ENCODE results near the gene MAST1. TPM values are rescaled to one million over a fixed set of nuclear protein-coding genes. Genes with fewer than 3 reads are reported as not detected.
"Not testable (repeated sequence)": the region's sequence is repeated elsewhere in the genome, so short reads cannot be mapped to it uniquely, and the experiment has no call there.

MAST1 gene
- total and polyA plus RNA-seq, 9 donors: 0.09 to 0.90 (median 0.61) TPM

DNA sequence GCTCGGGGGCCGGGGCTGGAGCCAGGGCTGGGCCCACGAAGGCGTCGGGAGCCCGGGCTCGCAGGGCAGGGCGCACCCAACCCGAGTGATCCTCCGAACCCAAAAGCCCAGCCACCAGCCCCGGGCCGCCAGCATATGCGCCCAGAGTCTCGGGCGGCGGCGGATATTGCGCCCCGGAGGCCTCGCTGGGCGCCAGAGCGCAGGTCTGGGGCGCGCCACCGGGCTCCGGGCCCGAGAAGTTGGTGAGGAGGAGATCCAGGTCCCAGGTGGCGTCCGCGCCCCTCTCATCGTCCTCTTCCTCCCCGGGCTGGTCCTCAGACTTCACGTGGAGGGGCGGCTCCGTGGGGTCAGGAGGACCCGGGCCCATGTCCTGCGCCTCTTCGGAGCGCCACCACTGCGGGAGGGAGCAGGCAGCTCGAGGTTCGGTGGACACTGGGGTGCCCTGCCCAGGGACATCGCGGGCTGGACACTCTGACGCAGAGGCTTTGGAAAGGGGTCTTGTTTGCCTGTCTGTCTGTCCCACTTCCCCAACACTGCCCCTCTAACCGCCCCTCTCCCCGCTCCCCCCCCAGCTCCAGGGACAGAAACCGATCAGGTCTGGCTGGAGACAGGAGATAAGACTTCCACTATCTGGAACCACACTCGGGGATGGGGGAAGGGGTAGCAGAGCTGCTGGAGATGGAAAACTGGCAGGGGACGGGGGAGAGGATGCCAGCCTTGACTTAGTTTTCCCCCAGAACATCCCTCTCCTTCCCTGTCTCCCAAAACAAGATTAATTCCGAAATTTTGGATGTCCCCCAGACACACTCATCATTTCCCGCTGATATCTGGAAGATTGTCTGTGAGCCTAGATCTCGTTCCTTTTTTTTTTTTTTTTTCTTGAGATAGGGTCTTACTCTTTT lies 47.7 kb downstream of the MAST1 start:
- under 1% methylated on average over 37 of the region's 53 CpGs for WGBS (ENCODE audit: insufficient coverage)
- DNase-seq: no peak
- peaks cover 54% of the 10 kb centered on the region for H3K27me3 ChIP-seq (ENCODE audit: control insufficient read depth, insufficient read depth, low read length)
- H3K9me3 ChIP-seq (replicated peaks; ENCODE audit: control insufficient read depth, low read depth, low read length): peaks cover 5% of the 10 kb centered on the region
- H3K36me3 ChIP-seq (ENCODE audit: control insufficient read depth, insufficient read depth, low read length): no peaks in the 10 kb centered on the region
- H3K27ac ChIP-seq (ENCODE audit: low read length): no peak overlapping the region
- H3K4me3 ChIP-seq (ENCODE audit: low read length): no peak overlapping the region
- peaks cover 26% of the 10 kb centered on the region for H3K4me1 ChIP-seq (ENCODE audit: control insufficient read depth, insufficient read depth, low read length)

DNA sequence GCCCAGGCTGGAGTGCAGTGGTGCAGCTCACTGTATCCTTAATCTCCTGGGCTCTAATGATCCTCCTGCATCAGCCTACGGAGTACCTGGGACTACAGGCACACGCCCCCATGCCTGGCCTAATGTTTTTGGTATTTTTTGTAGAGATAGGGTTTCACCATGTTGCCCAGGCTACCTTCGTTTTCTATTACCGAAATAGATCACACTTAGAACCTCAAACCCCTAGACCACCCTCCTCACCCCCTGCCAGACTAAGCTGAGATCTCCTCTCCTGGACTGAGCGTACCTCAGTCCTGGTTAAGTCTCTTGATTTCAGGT lies 48.3 kb downstream of the MAST1 start:
- DNase-seq: no peak
- Histone ChIP-seq H3K4me1 (ENCODE audit: control insufficient read depth, insufficient read depth, low read length) (peaks cover 24% of the 10 kb centered on the region), H3K9me3 (replicated peaks; ENCODE audit: control insufficient read depth, low read depth, low read length) (peaks cover 5% of the 10 kb centered on the region), H3K27ac (ENCODE audit: low read length) (no peak overlapping the region), H3K36me3 (ENCODE audit: control insufficient read depth, insufficient read depth, low read length) (no peaks in the 10 kb centered on the region), H3K4me3 (ENCODE audit: low read length) (no peak overlapping the region), H3K27me3 (ENCODE audit: control insufficient read depth, insufficient read depth, low read length) (peaks cover 52% of the 10 kb centered on the region)
- WGBS (ENCODE audit: insufficient coverage): 100% methylated on average over 1 of the region's 5 CpGs

DNA sequence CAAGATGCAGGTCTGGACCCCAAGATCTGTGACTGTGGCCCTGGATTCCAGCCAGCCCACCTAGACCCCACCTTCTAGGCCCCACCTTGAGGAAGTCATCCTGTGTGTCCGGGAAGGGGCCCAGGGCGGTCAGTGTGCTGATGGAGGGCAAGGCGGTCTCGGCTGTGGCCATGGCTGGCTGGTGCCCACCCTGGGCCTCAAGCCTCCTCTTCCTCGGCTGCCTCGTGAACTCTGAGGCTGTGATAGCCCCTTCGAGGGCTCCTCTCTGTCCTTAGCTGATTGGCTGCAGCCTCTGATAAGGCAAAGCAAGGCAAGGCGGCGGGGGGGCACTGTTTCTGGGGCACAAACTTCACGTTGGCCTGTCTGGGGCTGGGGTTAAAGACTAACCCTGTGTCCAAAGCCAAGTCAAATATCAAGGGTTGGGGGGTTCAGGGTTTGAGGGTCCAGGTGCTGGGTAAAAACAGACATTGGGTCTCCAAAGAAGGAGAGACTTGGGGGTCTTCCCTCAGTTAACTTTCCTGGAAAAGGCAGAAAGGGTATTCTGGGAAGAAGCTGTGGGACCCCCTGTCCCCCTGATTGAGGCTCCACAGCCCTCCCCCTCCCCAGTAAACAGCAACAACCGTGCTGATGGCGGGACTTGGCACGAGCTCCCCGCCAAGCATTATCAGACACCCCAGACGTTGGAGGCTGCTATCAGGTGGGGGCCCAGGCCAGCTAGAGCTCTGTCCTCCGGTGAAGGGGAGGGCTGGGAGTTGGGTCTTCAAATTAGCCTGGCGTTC lies 48.8 kb downstream of the MAST1 start, which contains the start of gene KLF1:
Gene KLF1 (minus strand): TSS at position 233 of the 779 bp plus-strand sequence. CDS start 61 bp downstream, at position 172.
- peaks cover 50% of the 10 kb centered on the region for H3K27me3 ChIP-seq (ENCODE audit: control insufficient read depth, insufficient read depth, low read length)
- peaks cover 3% of the 10 kb centered on the region for H3K36me3 ChIP-seq (ENCODE audit: control insufficient read depth, insufficient read depth, low read length)
- no peak for DNase-seq
- no peak within 1 kb of the TSS for H3K4me3 ChIP-seq (ENCODE audit: low read length)
- H3K4me1 ChIP-seq (ENCODE audit: control insufficient read depth, insufficient read depth, low read length): peaks cover 25% of the 10 kb centered on the region
- peaks cover 5% of the 10 kb centered on the region for H3K9me3 ChIP-seq (replicated peaks; ENCODE audit: control insufficient read depth, low read depth, low read length)
- 51% methylated on average over 11 of the region's 17 CpGs for WGBS (ENCODE audit: insufficient coverage)
- no peak within 1 kb of the TSS for H3K27ac ChIP-seq (ENCODE audit: low read length)

DNA sequence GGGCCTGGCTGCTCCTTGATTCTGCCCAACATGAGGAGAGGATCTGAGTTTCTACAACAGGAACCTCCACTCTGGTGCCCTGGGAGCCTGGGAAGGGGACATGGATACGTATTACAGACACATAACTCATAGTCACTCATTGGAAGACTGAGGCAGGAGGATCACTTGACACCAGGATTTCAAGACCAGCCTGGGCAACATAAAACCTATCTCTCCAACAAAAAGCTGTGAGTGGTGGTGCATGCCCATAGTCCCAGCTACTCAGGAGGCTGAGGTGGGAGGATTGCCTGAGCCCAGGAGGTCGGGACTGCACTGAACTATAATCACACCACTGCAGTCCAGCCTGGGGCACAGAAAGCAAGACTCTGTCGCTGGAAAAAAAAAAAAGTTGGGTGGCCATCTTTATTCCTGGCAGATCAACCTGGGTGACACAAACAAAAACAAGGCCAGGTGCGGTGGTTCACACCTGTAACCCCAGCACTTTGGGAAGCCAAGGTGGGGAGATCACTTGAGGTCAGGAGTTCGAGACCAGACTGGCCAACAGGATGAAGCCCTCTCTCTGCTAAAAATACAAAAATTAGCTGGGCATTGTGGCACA lies 49.8 kb downstream of the MAST1 start:
- no peak overlapping the region for H3K27ac ChIP-seq (ENCODE audit: low read length)
- DNase-seq: no peak
- no peak overlapping the region for H3K4me3 ChIP-seq (ENCODE audit: low read length)
- peaks cover 5% of the 10 kb centered on the region for H3K9me3 ChIP-seq (replicated peaks; ENCODE audit: control insufficient read depth, low read depth, low read length)
- peaks cover 4% of the 10 kb centered on the region for H3K36me3 ChIP-seq (ENCODE audit: control insufficient read depth, insufficient read depth, low read length)
- H3K4me1 ChIP-seq (ENCODE audit: control insufficient read depth, insufficient read depth, low read length): peaks cover 25% of the 10 kb centered on the region
- WGBS (ENCODE audit: insufficient coverage): 63% methylated on average over 1 of the region's 5 CpGs
- H3K27me3 ChIP-seq (ENCODE audit: control insufficient read depth, insufficient read depth, low read length): peaks cover 43% of the 10 kb centered on the region

DNA sequence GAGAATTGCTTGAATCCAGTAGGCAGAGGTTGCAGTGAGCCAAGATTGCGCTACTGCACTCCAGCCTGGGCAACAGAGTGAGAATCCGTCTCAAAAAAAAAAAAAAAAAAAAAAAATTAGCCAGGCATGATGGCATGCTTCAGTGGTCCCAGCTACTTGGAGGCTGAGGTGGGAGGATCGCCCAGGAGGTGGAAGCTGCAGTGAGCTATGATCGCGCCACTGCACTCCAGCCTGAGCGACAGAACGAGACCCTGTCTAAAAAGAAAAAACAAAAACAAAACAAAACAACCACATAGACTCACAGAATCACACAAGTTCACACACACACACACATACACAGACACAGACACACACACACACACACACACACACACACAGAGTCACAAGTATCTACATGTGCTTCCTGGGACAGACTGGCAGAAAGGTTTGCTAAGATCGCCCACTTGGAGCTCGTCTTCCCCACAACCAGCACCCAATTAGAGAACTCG lies 52.0 kb downstream of the MAST1 start:
- H3K36me3 ChIP-seq (ENCODE audit: control insufficient read depth, insufficient read depth, low read length): peaks cover 23% of the 10 kb centered on the region

DNA sequence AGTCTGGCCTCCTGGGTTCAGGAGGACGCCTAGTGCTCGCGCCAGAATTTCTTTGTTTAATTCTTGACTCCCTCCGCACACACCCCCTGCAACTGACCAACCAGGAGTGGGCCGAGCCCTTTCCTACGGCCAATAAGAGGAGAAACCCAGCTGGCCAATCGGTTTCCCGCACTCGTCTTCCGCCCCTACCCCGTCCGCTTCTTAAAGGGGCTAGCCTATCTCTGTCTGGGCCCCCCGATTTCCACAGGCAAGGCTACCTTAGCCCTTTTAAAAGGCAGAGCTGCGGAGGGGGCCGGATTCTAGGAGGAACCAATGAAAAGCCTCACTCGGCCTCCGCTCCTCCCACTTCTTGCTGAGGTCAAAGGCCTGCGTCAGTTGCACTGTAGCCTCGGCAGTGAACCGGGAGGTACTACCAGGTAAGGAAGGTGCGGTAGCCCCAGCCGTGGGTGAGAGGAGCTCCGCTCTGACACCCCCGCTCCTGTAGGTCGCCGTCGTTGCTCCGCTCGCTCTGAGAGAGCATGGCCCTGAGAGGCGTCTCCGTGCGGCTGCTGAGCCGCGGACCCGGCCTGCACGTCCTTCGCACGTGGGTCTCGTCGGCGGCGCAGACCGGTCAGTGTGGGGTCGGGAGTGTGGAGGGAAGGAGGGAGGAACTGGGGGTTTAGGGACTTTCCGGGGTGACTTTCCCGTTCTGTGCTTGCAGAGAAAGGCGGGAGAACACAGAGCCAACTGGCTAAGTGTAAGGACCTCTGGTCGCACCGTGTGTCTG lies 52.7 kb downstream of the MAST1 start, which contains the start of gene GCDH:
Gene GCDH (plus strand): TSS at position 374 of the 766 bp plus-strand sequence. CDS start 145 bp downstream, at position 519.
- WGBS (ENCODE audit: insufficient coverage): under 1% methylated on average over 41 of the region's 49 CpGs
- peaks cover 16% of the 10 kb centered on the region for H3K27me3 ChIP-seq (ENCODE audit: control insufficient read depth, insufficient read depth, low read length)
- peaks cover 26% of the 10 kb centered on the region for H3K36me3 ChIP-seq (ENCODE audit: control insufficient read depth, insufficient read depth, low read length)
- H3K27ac ChIP-seq (ENCODE audit: low read length): peak within 1 kb of the TSS; percentile 78
- DNase-seq: peak; percentile 100
- H3K4me1 ChIP-seq (ENCODE audit: control insufficient read depth, insufficient read depth, low read length): peaks cover 14% of the 10 kb centered on the region
- no peaks in the 10 kb centered on the region for H3K9me3 ChIP-seq (replicated peaks; ENCODE audit: control insufficient read depth, low read depth, low read length)
- peak within 1 kb of the TSS; percentile 89 for H3K4me3 ChIP-seq (ENCODE audit: low read length)

More for the DNA sequence above, 52.0 kb downstream of the MAST1 start:
- DNase-seq; H3K9me3 ChIP-seq (replicated peaks; ENCODE audit: control insufficient read depth, low read depth, low read length): not testable (repeated sequence)
- 25% methylated on average over 4 of the region's 10 CpGs for WGBS (ENCODE audit: insufficient coverage)
- Histone ChIP-seq H3K27ac (ENCODE audit: low read length) (peak overlapping the region; percentile 65), H3K4me1 (ENCODE audit: control insufficient read depth, insufficient read depth, low read length) (peaks cover 18% of the 10 kb centered on the region), H3K4me3 (ENCODE audit: low read length) (peak overlapping the region; percentile 22), H3K27me3 (ENCODE audit: control insufficient read depth, insufficient read depth, low read length) (peaks cover 22% of the 10 kb centered on the region)

DNA sequence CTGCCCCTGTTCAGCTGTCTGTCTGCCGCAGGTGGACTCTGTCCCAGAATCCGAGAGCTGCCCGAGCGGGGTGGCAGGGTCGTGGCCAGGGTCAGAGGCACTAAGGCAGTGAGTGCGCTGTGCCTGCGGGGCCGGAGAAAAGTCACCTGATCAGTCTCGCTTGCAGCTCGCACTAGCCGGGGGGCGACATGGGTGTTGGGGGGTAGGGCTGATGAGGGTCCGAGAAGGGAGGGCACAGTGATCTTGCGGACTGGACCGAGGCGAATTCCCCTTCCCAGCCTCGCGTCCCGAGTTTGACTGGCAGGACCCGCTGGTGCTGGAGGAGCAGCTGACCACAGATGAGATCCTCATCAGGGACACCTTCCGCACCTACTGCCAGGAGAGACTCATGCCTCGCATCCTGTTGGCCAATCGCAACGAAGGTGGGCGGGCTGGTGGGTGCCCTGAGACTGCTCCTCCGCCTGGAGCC lies 53.3 kb downstream of the MAST1 start:
- DNase-seq: no peak
- Histone ChIP-seq H3K27me3 (ENCODE audit: control insufficient read depth, insufficient read depth, low read length) (peaks cover 10% of the 10 kb centered on the region), H3K36me3 (ENCODE audit: control insufficient read depth, insufficient read depth, low read length) (peaks cover 32% of the 10 kb centered on the region), H3K27ac (ENCODE audit: low read length) (peak overlapping the region; percentile 78), H3K9me3 (replicated peaks; ENCODE audit: control insufficient read depth, low read depth, low read length) (no peaks in the 10 kb centered on the region), H3K4me1 (ENCODE audit: control insufficient read depth, insufficient read depth, low read length) (peaks cover 18% of the 10 kb centered on the region), H3K4me3 (ENCODE audit: low read length) (peak overlapping the region; percentile 89)
- WGBS (ENCODE audit: insufficient coverage): 6% methylated on average over 17 of the region's 26 CpGs

DNA sequence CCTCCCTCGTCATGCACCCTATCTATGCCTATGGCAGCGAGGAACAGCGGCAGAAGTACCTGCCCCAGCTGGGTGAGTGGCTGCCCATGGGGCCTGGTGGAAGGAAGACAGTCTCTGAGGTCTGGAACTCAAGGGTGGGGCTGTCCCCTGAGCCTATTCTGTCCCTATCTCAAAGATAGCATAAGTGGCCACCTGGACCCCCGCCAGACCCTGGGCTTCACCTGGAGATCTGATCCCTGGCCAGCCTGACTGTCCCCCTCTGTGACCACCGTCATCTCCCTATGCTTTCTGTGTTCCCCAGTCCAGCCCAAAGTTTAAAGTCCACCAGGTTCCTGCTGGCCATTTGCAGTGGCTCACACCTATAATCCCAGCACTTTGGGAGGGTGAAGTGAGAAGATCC lies 55.3 kb downstream of the MAST1 start:
- no peak overlapping the region for H3K4me3 ChIP-seq (ENCODE audit: low read length)
- H3K27me3 ChIP-seq (ENCODE audit: control insufficient read depth, insufficient read depth, low read length): no peaks in the 10 kb centered on the region
- 95% methylated on average over 4 of the region's 5 CpGs for WGBS (ENCODE audit: insufficient coverage)
- H3K36me3 ChIP-seq (ENCODE audit: control insufficient read depth, insufficient read depth, low read length): peaks cover 47% of the 10 kb centered on the region
- DNase-seq: no peak
- H3K4me1 ChIP-seq (ENCODE audit: control insufficient read depth, insufficient read depth, low read length): peaks cover 27% of the 10 kb centered on the region
- H3K27ac ChIP-seq (ENCODE audit: low read length): no peak overlapping the region
- H3K9me3 ChIP-seq (replicated peaks; ENCODE audit: control insufficient read depth, low read depth, low read length): no peaks in the 10 kb centered on the region

DNA sequence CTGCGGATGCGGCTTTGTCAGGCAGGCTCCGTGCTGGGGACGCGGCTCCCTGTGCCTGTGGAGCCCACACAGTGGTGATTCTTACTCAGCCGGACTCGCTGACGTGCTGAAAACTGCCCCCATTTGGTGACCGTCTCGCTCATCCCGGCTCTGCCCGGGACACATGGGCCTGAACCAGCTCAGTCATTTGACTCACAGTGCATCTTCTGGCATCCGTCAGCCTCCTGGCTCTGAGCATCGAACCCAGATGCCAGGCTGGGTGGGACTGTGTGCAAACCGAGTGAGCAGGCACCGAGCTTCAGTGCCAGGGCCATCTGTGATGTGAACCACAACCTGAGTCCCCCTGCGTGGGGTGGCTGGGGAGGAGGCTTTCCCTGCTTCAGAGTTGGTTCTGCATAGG lies 58.1 kb downstream of the MAST1 start:
- no peaks in the 10 kb centered on the region for H3K9me3 ChIP-seq (replicated peaks; ENCODE audit: control insufficient read depth, low read depth, low read length)
- no peaks in the 10 kb centered on the region for H3K27me3 ChIP-seq (ENCODE audit: control insufficient read depth, insufficient read depth, low read length)
- WGBS (ENCODE audit: insufficient coverage): 93% methylated on average over 16 of the region's 17 CpGs
- DNase-seq: no peak
- peaks cover 53% of the 10 kb centered on the region for H3K36me3 ChIP-seq (ENCODE audit: control insufficient read depth, insufficient read depth, low read length)
- H3K27ac ChIP-seq (ENCODE audit: low read length): peak overlapping the region; percentile 64
- no peak overlapping the region for H3K4me3 ChIP-seq (ENCODE audit: low read length)
- H3K4me1 ChIP-seq (ENCODE audit: control insufficient read depth, insufficient read depth, low read length): peaks cover 21% of the 10 kb centered on the region

Data from muscle of leg (tissue), 11 donors.